DMS153 (cell line): ENCODE results near the gene IL13.

ENCODE experiments used
- DNase-seq: peaks from one replicate; lab custom pipeline; 2025; lab: John Stamatoyannopoulos, UW

The IL13 gene

DNA sequence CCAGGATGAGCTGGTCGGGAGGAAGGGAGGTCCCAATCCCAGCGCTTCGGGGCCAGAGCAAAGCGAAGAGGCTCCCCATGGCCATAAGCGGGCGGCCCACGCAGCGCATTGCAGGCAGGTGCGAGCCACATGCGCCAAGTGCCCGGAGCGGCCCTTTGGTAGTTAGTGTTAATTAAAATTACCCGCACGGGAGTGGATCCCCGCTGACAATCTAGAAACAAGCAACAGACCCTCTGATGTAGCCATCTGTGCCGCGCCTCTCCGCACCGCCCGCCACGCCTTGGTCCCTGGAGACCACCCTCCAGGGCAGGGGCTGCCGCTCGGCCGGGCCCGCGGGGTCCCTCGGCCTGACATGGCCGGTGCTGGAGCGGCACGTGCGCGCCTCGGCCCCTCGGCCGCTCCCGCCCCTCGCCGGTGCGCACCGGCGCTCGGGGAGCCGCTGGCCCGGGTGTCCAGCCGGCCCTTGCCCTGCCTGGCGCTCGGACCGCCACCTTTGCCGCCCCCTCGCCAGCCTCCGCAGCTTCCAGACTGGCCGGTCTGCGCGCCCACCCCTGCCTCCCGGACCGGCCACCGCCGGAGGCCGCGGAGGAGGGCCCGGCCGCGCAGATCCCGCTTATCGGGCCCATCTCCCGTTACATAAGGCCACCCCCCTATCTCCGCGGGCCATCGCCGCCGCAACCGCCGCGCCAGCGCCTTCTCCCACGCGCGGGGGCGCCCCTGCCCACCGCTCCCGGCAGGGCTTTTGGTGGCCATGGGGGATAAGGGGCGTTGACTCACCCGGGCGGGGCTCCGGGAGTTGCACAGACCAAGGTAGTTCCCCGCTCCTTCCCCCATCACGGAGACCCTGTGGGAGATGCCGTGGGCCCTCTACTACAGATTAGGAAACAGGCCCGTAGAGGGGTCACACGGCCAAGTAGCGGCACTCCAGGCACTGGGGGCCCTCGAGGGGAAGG, 1.9 kb upstream of the IL13 start:
- DNase-seq: no peak

DNA sequence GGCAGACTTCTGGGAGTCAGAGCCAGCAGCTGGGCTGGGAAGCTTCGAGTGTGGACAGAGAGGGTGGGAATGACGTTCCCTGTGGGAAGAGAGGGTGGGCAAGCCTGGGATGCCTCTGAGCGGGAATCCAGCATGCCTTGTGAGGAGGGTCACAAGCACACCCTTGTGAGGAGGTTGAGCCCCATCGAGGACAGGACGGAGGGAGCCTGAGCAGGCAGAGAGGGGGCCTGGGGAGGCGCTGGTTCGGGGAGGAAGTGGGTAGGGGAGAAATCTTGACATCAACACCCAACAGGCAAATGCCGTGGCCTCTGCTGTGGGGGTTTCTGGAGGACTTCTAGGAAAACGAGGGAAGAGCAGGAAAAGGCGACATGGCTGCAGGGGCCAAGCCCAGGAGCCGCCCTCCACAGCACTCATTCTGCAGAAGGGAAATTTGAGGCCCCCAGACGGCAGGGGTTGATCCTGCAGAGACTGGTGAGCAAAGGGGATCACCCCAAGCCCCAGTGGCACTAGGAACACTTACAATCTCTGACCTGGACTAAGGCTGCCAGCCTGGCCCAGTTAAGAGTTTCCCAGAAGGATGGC, 1.1 kb upstream of the IL13 start:
- DNase-seq: no peak

DNA sequence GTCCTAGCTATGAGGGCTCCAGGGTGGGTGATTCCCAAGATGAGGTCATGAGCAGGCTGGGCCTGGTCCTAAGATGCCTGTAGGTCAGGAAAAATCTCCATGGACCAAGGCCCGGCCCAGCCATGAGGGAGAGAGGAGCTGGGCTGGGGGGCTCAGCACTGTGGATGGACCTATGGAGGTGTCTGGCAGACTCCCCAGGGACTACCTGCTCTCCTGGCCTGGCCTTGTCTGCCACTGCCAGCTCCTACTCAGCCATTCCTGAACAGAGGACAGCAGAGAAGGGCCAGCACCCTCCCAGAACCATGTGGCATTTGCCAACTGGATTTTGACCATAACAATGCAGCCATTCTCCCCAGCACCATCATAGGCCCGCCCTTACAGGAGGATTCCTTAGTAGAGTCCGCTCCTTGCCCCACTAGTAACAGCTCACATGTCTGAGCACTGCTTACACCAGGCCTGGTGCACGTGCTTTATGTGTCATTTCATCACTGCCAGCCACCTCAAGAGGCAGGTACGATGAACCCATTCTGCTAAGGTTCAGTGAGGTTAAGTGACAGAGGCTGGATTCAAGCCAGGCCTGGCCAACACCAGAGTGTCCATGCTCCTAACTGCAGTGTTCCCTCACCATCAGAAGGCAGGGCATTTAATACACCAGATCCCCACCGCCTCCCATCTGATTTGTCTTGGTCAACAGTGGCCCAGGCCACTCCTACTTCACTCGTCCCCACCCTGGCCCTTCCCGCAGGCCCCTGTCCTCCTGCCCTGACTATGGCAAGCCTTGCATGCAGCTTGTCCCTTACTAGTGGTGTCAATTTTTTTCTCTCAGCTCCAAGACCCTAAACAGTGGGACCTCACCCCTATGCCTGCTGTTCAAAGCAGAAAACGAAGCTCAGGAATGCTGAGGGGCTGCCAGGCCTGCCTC, 669 bp downstream of the IL13 start:
- DNase-seq: no peak

DNA sequence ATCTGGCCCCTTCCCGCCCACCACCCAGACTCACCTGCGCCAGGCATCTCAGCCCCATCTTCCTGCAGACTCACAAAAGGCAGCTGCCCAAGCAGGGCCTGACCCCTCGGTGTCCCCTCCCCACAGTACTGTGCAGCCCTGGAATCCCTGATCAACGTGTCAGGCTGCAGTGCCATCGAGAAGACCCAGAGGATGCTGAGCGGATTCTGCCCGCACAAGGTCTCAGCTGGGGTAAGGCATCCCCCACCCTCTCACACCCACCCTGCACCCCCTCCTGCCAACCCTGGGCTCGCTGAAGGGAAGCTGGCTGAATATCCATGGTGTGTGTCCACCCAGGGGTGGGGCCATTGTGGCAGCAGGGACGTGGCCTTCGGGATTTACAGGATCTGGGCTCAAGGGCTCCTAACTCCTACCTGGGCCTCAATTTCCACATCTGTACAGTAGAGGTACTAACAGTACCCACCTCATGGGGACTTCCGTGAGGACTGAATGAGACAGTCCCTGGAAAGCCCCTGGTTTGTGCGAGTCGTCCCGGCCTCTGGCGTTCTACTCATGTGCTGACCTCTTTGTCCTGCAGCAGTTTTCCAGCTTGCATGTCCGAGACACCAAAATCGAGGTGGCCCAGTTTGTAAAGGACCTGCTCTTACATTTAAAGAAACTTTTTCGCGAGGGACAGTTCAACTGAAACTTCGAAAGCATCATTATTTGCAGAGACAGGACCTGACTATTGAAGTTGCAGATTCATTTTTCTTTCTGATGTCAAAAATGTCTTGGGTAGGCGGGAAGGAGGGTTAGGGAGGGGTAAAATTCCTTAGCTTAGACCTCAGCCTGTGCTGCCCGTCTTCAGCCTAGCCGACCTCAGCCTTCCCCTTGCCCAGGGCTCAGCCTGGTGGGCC, 1.9 kb downstream of the IL13 start:
- no peak for DNase-seq

DNA sequence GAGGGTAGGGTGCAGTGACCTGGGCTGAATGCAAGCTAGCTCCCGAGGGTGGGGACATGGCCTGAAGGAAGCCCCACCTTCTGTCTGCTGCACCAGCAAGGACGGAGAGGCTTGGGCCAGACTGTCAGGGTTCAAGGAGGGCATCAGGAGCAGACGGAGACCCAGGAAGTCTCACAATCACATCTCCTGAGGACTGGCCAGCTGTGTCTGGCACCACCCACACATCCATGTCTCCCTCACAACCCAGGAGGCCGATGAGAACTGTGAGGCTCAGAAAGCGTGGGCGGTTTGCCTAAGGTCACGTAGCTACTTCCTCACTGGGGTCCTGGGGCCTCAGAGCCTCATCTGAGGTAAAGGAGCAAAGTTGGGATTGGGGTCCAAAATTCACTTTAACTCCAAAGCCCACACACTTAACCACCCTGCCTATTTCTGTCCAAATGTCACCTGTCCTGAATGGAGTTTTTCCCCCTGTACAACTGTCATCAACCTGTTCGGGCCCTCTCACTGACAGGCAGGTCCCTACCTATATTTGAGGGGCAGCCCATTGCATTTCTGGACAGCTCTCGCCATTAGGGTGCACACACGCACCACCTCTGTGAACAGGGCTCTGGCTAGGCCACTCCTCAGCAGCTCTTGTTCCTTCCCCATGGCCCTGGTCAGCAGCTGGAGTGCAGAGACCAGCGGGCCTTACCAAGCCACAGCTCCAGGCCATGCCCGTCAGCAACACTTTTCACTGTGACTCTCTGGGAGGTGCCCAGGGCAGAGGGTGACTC, 3.4 kb downstream of the IL13 start:
- DNase-seq: no peak

DNA sequence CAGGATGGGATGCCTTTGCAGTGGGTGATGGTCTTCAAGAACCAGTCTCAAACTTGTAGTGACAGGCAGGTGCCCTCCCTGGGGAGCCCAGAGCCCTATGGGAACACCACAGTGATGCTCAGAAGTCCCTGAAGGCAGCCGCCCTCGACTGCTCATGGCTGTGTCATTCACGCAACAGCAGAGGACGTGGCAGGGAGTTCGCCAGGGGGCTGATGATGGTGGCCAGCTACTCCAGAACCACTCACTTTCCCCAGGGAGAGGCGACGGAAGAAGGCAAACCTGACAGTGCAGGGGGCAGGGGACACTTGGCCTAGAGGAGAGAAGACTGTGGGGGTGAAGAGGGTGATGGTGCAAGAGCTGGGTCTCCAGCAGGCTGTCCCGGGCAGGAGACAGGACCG, 4.0 kb downstream of the IL13 start:
- DNase-seq: no peak

DNA sequence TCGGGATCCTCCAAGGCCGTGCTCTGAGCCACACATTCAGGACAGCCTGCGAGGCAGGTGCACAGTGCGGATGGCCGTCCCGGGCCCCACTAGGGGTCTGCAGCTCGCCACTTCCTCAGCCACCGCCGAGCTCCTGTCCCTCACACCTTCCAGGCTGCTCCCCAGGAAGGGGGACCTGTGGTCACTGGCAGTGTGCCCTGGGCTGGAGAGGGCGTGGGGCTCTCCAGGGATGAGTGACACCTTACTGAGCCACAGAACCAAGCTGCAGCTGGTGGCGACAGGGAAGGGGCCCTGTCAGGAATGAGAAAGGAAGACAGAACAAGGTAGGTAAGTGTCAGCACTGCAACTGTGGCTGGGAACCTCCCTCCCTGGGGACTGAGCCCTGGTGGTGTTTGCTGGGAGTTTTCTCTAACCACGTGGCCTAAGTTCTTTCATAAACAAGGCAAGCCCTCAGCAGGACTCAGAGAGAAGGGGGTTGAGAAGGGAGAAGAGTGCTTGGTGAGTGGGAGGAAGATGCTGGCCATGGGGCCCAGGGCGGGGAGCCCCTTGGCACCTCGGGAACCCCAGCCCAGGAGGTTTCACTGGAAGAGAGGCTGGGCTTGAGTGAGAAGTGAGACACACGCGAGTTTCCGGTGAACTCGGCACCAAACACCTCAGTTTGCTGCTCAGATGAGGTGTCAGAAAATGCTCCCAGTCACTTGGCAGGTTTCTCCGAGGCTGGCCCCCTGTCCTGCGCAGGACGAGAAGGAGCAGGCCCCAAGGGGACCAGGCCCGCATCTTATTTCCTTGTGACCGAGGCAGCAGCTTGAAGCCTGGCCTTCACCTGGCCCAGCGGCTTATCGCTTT, 5.2 kb downstream of the IL13 start:
- DNase-seq: no peak

DNA sequence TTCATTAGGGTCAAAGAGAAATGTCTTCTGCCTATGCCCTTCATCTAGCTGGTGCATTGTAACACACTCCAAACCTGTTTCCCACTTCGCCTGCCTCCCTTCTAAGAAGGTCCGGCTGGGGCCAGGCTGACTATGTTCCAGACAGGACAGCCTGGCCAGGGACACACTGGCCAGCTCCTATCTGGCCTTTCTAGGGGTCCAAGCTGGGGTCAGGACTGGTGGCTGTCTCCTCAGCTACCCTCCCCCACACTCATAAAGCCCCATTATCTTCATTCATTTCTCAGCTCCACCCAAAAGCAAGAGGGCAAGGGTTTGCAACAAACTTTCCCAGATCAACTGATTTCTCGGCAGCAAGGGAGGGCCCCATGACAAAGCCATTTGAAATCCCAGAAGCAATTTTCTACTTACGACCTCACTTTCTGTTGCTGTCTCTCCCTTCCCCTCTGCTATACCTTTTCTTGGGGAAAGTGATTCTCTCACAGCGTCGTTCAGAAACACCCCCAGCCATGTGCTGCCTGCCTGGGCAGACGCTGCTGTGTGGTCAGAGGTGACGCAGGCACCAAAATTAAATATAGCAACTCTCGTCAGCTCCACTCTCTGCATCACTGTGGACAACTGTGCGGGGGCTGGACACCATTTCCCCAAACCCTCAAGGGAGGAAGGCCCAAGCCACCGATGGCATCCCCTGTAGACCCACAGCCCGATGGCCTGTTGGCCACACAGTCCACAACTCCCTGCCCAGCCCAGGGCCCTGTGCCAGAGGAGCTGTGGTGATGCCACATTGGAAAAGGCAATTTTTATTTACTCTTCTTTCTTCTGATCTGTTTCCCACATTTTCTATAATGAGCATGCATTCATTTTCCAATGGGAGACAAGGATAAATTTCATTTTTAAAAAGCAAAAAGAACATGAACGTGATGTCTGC, 6.1 kb downstream of the IL13 start:
- no peak for DNase-seq

DNA sequence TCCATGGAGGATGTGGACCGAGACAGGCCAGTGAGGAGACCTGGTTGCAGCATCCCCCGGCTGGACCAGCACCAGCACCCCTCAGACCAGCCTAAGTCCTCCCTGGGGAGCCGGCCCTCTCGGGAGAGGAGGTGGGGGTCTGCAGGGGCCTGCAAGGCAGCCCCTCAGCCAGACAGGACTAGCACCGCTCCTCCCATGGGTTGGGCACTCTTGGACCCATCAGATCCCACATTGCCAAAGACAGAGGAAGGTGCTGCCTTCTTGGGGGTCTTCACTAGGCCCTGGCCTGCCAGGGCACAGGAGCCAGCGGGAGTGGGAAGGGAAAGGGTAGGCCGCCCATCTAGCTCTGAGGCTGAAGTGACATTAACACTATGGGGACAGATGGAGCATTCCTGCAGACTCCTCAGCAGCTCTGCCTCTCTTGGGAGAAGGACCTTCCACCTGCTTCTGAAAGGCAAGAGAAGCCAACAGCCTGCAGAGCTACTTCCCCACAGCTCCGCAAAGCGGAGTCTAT, 6.8 kb downstream of the IL13 start:
- no peak for DNase-seq

DNA sequence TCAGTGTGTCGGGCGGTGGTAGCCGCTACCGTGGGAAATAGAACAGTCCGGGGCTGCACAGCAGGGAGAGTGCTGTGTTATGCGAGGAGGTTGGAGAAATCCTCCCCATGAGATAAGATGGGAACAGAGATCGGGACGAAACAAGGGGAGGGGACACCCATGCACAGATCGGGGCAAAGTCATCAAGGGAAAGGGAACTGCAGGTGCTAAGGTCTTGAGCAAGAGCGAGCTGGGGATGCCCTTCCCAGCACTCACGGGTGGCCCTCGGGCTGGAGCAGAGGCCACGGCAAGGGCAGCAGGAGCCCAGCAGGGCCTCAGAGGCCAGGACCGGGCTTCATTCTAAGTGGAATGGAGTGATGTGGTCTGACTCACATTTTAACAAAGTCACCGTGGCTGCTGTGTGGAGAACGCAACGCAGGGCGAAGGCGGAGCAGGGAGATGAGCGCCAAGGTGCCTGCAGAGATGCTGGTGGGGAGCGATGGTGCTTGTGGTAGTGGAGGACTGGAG, 7.7 kb downstream of the IL13 start:
- DNase-seq: no peak

DNA sequence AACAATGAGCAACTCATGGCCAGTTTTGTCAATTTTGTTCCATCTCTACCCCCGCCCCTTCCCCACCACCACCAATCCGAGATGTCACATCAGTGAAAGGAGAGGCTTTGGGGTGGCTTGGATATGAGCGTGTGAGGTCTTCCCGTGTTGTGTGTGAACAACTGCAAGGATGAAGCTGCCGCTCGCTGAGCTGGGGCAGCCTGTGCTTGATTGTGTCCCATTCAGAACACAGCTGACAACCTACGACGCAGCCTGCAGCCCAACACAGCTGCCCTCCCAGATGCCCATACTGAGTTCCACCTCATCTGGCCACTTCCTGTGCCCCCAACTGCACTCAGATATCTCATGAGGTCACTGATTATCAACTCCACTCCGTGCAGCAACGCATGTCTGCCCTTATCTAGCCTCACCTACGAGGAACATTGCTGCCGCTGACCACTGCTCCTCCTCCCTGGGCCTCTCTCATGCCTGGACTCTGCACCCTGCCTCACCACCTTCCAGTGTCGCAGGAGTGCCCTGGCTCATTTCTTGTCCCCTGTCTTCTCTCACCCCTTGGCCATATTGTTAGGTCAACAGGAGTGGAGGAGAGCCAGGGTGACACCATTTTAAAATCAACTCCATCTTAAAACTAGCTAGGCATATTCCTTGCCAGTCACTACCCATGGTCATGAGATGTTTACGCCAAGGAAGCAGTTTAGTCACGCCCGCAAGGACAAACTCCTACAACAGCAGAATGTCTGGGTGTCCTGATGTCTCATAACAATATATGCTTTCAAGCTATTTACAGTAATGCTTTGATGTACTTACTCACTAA, 8.5 kb downstream of the IL13 start:
- no peak for DNase-seq

DNA sequence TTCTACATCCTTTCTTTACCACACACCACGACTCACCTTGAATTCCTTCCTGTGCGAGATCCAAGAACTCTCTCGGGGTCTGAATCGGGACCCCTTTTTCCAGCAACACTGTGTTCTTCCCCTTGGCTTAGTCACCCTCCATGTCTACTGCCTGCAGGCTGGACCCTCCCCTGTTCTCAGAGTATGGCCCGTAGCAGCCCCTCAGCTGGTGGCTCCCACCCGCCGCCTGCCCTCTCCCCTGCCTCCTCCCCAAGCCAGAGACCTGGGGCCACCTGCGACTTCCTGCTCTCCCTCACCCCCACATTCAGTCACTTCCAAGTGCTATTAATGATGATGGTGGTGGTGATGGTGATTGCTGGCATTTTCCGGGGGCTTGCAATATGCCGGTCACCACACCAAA, 9.3 kb downstream of the IL13 start:
- DNase-seq: no peak

DNA sequence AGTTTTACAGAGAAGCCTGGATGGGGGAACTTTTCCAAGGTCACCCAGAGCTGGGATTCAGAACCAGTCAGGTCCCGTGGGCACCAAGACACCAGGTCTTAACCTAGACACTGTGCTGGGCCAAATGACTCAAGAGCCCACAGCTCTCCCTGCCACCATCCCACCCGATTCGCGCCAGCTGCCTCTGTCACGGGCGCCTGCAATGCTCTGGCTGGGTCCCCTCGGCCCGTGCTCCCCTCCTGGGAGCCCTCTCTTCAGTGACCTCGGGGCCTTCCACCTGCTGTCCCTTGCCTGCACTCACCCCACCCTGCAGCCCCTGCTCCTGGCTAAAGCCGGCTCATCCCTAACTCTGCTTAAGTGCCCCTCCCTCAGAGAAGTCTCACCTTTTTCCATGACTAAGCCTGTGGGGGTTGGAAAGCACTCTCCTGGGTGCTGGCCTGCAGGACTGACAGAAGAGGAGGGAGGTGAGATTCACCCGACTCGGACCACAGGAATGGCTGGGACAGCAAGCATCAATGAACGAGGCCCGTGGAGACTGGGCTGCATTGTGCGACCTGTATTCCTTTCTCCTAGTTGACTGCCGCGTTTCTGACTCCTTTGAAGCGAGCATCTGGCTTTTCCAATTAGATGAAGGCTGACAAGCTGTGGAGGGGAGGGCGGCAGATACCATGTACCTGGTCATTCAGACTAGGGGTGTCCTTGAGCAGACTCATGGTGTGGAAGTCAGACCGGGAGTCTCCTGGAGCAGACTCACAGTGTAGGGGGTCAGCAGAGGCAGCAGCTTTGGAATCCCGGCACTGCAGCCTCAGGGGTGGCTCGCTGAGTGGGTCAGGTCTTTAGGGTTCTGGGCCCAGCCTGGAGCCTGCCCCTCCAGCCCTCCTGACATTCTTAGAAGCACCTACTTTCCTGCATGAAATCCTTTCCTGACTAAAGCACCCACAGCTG, 10.1 kb downstream of the IL13 start:
- DNase-seq: no peak

DNA sequence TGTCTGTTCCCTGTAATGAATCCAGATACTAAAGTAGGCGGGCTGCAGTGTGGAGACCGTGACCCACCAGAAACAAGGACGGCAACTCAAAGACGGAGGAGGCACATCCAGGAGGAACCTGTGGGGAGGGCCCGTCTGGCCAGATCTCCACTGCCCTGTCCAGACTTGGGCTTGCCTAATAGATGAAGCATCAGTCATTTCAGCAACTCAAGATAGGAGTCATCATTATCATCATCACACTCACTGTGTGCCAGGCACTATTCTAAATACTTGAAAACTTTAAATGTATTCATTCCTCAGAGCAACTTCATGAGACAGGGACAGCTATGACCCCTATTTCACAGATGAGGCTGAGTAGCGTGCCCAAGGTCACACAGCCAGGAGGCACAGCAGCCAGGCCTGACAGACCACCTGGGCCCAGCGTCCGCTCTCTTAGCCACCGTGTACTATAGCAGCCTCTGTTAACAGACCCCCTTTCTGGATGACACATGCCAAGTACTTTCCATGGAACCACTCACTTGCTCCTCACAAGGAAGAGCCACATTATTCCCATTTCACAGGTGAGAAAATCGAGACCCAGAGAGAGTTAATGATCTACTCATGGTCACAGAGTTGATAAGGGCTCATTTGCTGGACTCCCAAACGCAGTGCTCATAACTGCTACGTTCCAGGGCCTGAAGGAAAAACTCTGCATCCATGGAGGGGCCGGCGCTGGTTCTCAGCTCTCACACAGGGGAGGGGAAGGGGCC, 10.9 kb downstream of the IL13 start:
- no peak for DNase-seq

DNA sequence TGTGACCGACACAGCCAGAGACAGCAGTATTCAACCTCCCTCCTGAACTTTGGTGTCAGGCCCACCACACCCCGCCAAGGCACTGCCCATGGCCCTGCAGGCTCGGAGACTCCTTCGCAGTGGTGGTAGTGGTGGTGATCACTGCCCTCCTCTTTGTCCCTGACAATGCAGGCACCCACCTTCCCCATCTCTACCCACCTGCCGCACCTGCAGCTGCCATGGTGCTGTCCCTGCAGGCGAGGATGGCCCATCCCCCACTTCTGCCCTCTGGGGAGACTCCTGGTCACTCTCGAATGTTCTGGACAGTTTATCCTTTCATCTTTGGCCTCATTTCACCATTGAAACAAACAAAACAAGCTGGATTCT, 11.5 kb downstream of the IL13 start:
- DNase-seq: no peak
